WTC11 (cell line): ENCODE data around the gene MEIS2. TPM values are rescaled to one million over a fixed set of nuclear protein-coding genes. Genes with fewer than 3 reads are reported as not detected.

ENCODE experiments used
- ATAC-seq: fragments of 200-7000 bp; cut with Tn5 transposase; 2 replicates; pipeline ENCODE4 v1.10.0; 2021; ENCODE audit warnings: mild to moderate bottlenecking, moderate library complexity
- CTCF ChIA-PET: fragments of 300-600 bp; sonication (Branson Sonifier 250); formaldehyde crosslinking; loops from one replicate; lab custom pipeline; 2021; ENCODE audit warnings: antibody characterized with exemption; lab: Charles Lee
- POLR2A ChIA-PET: fragments of 350-600 bp; sonication (Branson Sonifier 250); formaldehyde crosslinking; loops from one replicate; lab custom pipeline; 2021; ENCODE audit warnings: antibody characterized with exemption; lab: Charles Lee
- DNase-seq: peaks from one replicate; pipeline ENCODE4 v3.0.0; 2021; ENCODE audit warnings: low spot score
- H3K27ac Mint-ChIP-seq: 2 replicates; pipeline ENCODE4 v1.8.0; 2021; ENCODE audit warnings: mixed read lengths
- H3K27me3 Mint-ChIP-seq: 2 replicates; pipeline ENCODE4 v1.8.0; 2021; ENCODE audit warnings: low read depth, mild to moderate bottlenecking, moderate library complexity, mixed read lengths
- H3K36me3 Mint-ChIP-seq: 2 replicates; pipeline ENCODE4 v1.8.0; 2021; ENCODE audit warnings: mixed read lengths
- H3K4me1 Mint-ChIP-seq: 2 replicates; pipeline ENCODE4 v1.8.0; 2022; ENCODE audit warnings: mixed read lengths
- H3K4me3 Mint-ChIP-seq: 2 replicates; pipeline ENCODE4 v1.8.0; 2021; ENCODE audit warnings: mild to moderate bottlenecking, moderate library complexity, mixed read lengths
- H3K9me3 Mint-ChIP-seq: 2 replicates; pipeline ENCODE4 v1.8.0; 2021; ENCODE audit warnings: mixed read lengths
- ATF1 ChIP-seq: sonication (generic); formaldehyde crosslinking; IDR thresholded peaks from 2 replicates; pipeline ENCODE4 v1.8.1; 2023; ENCODE audit warnings: mild to moderate bottlenecking, moderate library complexity, missing genetic modification reagents
- ATF3 ChIP-seq: sonication (generic); formaldehyde crosslinking; conservative IDR thresholded peaks from 2 replicates; pipeline ENCODE4 v1.8.1; 2022; ENCODE audit warnings: mild to moderate bottlenecking, missing genetic modification reagents
- CBFB ChIP-seq: sonication (generic); formaldehyde crosslinking; IDR thresholded peaks from 2 replicates; pipeline ENCODE4 v1.8.1; 2022; ENCODE audit warnings: mild to moderate bottlenecking, low read depth, missing genetic modification reagents
- CTCF ChIP-seq: fragments of 200-600 bp; IDR thresholded peaks from 2 replicates; pipeline ENCODE4 v1.8.0; 2022; ENCODE audit warnings: antibody characterized with exemption
- EMX1 ChIP-seq: fragments of 250-450 bp; sonication (Bioruptor Pico); IDR thresholded peaks from 2 replicates; pipeline ENCODE4 v1.8.0; 2021; ENCODE audit warnings: mild to moderate bottlenecking
- ERG ChIP-seq: fragments of 250-450 bp; sonication (Bioruptor Pico); IDR thresholded peaks from 2 replicates; pipeline ENCODE4 v1.8.0; 2021; ENCODE audit warnings: mild to moderate bottlenecking
- GRHL2 ChIP-seq: fragments of 250-450 bp; sonication (Bioruptor Pico); IDR thresholded peaks from 2 replicates; pipeline ENCODE4 v1.8.0; 2022; ENCODE audit warnings: mild to moderate bottlenecking, moderate library complexity; ENCODE audit not compliant: insufficient replicate concordance, severe bottlenecking
- IRF1 ChIP-seq: sonication (generic); formaldehyde crosslinking; IDR thresholded peaks from 2 replicates; pipeline ENCODE4 v1.8.0; 2023; ENCODE audit warnings: missing genetic modification reagents
- JAZF1 ChIP-seq: fragments of 250-450 bp; sonication (Bioruptor Pico); IDR thresholded peaks from 2 replicates; pipeline ENCODE4 v1.9.0; 2021; ENCODE audit warnings: moderate library complexity, mild to moderate bottlenecking, inconsistent platforms
- NFATC4 ChIP-seq: fragments of 250-450 bp; sonication (Bioruptor Pico); IDR thresholded peaks from 2 replicates; pipeline ENCODE4 v1.9.0; 2021; ENCODE audit warnings: mild to moderate bottlenecking
- NR1H2 ChIP-seq: sonication (generic); formaldehyde crosslinking; IDR thresholded peaks from 2 replicates; pipeline ENCODE4 v1.9.0; 2021; ENCODE audit warnings: mild to moderate bottlenecking, moderate library complexity, missing genetic modification reagents
- NR2C2 ChIP-seq: sonication (generic); formaldehyde crosslinking; IDR thresholded peaks from 2 replicates; pipeline ENCODE4 v1.8.0; 2022; ENCODE audit warnings: mild to moderate bottlenecking, missing genetic modification reagents
- PRRX2 ChIP-seq: fragments of 250-450 bp; sonication (Bioruptor Pico); IDR thresholded peaks from 2 replicates; pipeline ENCODE4 v1.8.0; 2021; ENCODE audit warnings: mild to moderate bottlenecking
- RORB ChIP-seq: fragments of 250-450 bp; sonication (Bioruptor Pico); IDR thresholded peaks from 2 replicates; pipeline ENCODE4 v1.9.0; 2021; ENCODE audit warnings: mild to moderate bottlenecking
- SMAD3 ChIP-seq: sonication (generic); formaldehyde crosslinking; IDR thresholded peaks from 2 replicates; pipeline ENCODE4 v1.8.0; 2022; ENCODE audit warnings: missing genetic modification reagents, mild to moderate bottlenecking, borderline replicate concordance
- TCF7 ChIP-seq: sonication (generic); formaldehyde crosslinking; IDR thresholded peaks from 2 replicates; pipeline ENCODE4 v1.8.0; 2022; ENCODE audit warnings: mild to moderate bottlenecking, low read depth, missing genetic modification reagents, moderate library complexity
- ZNF219 ChIP-seq: sonication (generic); formaldehyde crosslinking; IDR thresholded peaks from 2 replicates; pipeline ENCODE4 v1.8.0; 2023; ENCODE audit warnings: missing genetic modification reagents, mild to moderate bottlenecking, borderline replicate concordance
- ZNF232 ChIP-seq: sonication (generic); formaldehyde crosslinking; IDR thresholded peaks from 2 replicates; pipeline ENCODE4 v1.8.0; 2022; ENCODE audit warnings: mild to moderate bottlenecking, missing genetic modification reagents
- total RNA-seq: library from RNA; stranded (reverse); gene quantifications from 3 replicates; pipeline ENCODE4 v1.2.3, GENCODE V29; 2021
- TF ChIP-seq, protein P1 (sequence below): sonication (generic); formaldehyde crosslinking; IDR thresholded peaks from 2 replicates; pipeline ENCODE4 v1.8.0; 2022; ENCODE audit warnings: missing genetic modification reagents
- TF ChIP-seq, protein P2 (sequence below): sonication (generic); formaldehyde crosslinking; IDR thresholded peaks from 2 replicates; pipeline ENCODE4 v1.8.1; 2023; ENCODE audit warnings: mild to moderate bottlenecking, missing genetic modification reagents, moderate library complexity

MEIS2 gene
- total RNA-seq, 1 experiment from 2014 or later: 0.57 TPM

DNA sequence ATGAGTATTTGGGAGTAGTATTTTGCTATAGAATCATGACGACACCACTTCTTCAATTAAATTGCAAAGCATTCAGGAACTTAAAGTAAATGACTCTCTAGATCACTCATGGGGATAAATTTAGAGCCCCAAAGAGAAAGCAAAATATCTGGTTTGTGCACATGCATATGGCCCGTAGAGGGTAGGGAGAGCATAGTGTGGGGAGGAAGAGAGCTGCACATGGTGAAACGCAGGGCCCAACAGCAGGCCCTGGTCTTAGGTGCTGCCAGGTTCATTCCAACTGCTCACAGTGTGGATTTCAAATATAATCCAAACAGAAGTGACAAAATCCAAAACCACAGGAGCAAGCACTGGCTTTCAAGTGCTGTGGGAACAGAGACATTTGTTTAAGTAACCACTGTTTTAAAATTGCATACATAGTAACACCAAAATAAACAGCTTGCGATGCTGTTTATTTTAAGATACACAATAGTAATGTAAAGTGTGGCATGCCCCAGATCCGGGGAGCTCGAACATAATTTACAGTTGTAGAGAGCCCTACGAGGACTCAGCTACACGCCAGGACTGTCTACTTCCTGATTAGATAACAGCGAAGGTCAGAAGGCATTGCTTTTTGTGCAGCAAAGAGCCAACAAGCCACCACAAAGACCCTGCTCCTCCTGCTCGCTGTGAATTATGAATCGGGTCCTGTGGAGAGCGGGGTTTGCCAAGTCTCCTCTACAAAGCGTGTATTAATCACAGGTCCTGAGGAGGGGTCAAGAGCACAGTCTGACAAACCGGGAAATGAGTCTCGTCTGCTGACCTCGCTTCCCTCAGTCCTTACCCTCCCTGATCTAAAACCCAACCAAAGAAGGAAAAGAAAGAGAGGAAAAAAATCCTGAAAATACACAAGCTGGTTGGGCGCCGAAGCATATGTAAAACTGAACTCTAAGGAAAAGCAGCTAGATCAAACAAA, 80.6 kb downstream of the MEIS2 start:
- CTCF ChIA-PET: no interaction called here
- ATAC-seq (no peak; the same call in none of the 2 replicates), DNase-seq (no peak)
- peaks cover 5% of the 10 kb centered on the region for H3K9me3 Mint-ChIP-seq
- TF ChIP-seq NR2C2 (CRISPR knock-in tag) (no peak), ATF1 (CRISPR knock-in tag) (no peak), CTCF (no peak), SMAD3 (CRISPR knock-in tag) (no peak), JAZF1 (CRISPR knock-in tag) (no peak), TCF7 (no peak), RORB (CRISPR knock-in tag) (no peak), IRF1 (CRISPR knock-in tag) (no peak), PRRX2 (CRISPR knock-in tag) (no peak), ATF3 (CRISPR knock-in tag) (no peak), NFATC4 (CRISPR knock-in tag) (no peak), CBFB (CRISPR knock-in tag) (no peak), NR1H2 (CRISPR knock-in tag) (no peak), GRHL2 (no peak), ZNF219 (CRISPR knock-in tag) (no peak), EMX1 (CRISPR knock-in tag) (no peak), ZNF232 (no peak), ERG (CRISPR knock-in tag) (no peak)
- TF ChIP-seq, protein P1, sequence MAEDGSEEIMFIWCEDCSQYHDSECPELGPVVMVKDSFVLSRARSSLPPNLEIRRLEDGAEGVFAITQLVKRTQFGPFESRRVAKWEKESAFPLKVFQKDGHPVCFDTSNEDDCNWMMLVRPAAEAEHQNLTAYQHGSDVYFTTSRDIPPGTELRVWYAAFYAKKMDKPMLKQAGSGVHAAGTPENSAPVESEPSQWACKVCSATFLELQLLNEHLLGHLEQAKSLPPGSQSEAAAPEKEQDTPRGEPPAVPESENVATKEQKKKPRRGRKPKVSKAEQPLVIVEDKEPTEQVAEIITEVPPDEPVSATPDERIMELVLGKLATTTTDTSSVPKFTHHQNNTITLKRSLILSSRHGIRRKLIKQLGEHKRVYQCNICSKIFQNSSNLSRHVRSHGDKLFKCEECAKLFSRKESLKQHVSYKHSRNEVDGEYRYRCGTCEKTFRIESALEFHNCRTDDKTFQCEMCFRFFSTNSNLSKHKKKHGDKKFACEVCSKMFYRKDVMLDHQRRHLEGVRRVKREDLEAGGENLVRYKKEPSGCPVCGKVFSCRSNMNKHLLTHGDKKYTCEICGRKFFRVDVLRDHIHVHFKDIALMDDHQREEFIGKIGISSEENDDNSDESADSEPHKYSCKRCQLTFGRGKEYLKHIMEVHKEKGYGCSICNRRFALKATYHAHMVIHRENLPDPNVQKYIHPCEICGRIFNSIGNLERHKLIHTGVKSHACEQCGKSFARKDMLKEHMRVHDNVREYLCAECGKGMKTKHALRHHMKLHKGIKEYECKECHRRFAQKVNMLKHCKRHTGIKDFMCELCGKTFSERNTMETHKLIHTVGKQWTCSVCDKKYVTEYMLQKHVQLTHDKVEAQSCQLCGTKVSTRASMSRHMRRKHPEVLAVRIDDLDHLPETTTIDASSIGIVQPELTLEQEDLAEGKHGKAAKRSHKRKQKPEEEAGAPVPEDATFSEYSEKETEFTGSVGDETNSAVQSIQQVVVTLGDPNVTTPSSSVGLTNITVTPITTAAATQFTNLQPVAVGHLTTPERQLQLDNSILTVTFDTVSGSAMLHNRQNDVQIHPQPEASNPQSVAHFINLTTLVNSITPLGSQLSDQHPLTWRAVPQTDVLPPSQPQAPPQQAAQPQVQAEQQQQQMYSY (CRISPR knock-in tag): no peak
- TF ChIP-seq, protein P2, sequence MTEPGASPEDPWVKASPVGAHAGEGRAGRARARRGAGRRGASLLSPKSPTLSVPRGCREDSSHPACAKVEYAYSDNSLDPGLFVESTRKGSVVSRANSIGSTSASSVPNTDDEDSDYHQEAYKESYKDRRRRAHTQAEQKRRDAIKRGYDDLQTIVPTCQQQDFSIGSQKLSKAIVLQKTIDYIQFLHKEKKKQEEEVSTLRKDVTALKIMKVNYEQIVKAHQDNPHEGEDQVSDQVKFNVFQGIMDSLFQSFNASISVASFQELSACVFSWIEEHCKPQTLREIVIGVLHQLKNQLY (CRISPR knock-in tag): no peak
- H3K36me3 Mint-ChIP-seq: peaks cover 4% of the 10 kb centered on the region; the same call in 1 of the 2 replicates
- H3K4me1 Mint-ChIP-seq: peaks cover 21% of the 10 kb centered on the region
- POLR2A ChIA-PET: no interaction called here
- H3K4me3 Mint-ChIP-seq: no peak overlapping the region
- H3K27me3 Mint-ChIP-seq: no peaks in the 10 kb centered on the region; the same call in 1 of the 2 replicates
- H3K27ac Mint-ChIP-seq: no peak overlapping the region
